GM18526 (cell line): ENCODE data around the gene ADAMTSL2.

Experiments used
- POLR2A ChIP-seq: IDR thresholded peaks from 3 replicates; pipeline ENCODE4 v1.6.1; 2011; ENCODE audit not compliant: insufficient read length; ENCODE audit errors: extremely low read depth

Gene ADAMTSL2

DNA sequence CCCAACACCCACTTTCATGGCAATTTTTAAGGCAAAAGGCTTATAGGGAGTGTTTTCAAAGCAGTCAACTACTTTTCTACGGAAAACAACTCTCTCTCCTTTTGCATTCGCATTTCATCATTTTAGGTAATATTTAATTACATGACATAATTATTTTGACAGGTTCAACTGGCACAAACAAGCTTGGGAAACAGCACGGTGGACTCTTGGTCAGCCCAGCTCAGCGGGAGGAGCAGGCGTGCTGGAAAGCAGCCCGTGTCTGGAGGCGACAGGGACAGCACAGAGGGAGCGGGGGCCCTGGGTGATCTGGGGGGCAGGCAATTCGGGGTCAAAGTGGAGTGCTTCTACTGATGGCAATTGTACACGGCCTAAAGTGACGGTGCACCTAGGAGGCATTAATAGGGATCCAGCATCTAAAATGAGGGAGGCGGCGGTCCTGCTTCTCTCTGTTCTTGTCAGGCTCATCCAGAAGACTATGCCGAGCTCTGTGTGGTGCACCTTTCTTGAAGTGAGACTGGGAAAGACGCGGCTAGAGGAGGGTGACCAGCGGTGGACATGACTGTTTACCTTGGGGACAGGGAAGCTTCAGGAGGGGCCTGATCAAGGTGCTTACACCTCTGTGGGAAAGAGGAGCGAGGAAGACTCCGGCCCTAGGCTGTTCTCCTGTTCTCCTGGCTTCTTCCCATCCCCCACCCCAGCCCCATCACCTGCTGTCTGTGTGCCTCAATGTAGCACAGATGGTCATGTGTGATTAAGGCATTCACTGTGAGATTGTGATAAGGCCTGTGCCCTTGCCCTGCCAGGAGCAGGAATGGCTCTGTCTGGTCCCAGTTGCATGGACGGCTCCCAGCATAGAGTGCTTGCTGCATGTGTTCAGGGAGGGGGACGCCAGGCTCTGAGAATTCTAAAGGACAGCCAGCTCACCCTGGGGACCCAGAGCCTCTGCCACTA, 13.1 kb upstream of the ADAMTSL2 start:
- no peak for TF ChIP-seq POLR2A

DNA sequence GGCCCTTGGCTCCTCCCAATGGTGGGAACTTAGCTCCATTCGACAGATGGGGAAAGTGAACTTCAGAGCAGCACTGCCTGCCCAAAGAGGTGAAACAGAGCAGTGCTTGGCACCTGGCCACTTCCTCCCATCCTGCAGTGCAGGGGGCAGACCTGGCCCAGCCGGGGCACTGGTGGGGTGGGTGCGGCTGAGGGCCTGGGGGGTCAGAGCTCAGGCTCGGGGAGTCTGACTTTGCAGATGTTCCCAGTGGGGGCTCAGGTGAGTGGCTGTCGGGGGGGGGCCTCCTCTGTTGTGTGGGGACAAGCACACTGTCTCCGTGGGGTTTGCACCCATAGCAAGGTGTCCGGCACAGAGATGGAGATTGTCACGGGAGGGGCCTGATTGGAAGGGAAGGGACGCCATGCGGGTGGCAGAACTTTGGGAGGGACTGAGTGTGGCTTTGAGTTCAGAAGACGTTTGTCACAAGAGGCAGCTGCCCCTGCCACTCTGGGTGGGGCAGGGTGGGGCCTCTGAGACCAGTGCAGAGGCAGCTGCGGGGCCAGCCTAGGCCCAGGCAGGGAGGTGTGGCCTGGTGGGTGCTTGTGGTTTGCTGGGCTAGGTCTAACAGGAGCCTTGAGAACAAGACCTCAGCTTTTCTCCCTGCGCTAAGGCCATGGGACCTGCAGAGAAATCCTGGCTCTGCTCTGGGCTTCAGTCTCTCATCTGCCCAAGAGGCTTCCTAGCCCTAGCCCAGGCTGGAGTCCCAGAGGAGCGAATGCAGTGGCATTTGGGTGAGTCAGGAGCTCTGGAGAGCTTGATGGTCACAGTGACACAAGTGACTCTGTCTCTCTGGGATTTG, 12.2 kb upstream of the ADAMTSL2 start:
- no peak for TF ChIP-seq POLR2A

DNA sequence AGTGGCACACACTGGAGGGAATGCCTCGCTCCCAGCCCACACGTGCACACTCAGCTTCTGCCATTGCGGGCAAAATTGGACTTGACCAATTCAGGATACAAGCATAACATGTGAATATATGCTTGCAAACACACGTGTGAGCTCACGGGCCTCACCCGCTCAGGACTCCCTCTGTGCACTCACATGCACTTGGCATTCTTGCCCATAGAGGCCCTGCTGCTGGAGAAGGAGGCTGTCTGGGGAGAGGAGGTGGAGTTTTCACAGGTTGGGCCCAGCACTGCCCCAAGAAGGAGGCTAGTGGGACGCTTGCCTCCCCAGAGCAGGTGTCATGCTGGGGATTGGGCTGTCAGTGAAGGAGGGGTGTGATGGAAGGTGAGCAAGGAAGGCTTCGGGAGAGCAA, 11.4 kb upstream of the ADAMTSL2 start:
- no peak for TF ChIP-seq POLR2A

DNA sequence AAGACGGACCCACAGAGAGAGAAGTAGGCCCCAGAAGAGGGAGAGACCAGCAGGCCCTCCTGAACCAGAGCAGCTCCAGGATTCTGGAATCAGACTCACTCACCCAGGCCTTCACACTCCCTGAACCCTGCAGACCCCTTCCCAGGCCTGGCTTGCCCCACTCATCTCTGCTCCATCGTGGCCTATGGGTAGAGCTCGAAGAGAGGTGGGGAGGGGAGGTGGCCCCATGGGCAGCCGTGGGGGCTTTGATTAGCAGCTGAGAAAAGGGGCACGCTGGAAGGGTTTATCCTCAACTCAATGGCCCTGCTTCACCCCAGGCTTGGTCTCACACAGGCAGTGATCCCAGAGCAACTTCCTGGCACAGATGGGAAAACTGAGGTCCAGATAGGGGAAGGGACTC, 10.4 kb upstream of the ADAMTSL2 start:
- no peak for TF ChIP-seq POLR2A

DNA sequence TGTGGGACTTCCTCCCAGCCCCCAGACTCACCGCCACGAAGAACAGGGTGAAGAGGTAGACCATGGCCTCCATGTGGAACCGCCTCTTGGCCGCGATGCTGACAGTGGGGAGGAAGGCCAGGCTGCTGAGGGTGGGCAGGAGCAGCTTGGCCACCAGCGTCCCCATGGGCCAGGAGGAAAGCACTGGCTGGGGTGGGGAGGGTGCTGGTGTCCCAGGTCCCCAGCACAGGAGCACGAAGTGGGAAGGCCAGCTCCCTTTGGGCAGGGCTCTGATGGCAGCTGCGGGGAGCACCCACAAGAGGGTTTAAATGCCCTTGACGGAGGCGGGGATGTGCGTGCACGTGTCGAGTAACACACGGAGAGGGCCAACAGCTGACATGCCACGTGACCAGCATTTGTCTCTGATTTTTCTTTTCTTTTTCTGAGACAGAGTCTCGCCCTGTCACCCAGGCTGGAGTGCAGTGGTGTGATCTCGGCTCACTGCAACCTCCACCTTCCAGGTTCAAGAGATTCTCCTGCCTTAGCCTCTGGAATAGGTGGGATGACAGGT, 9.8 kb upstream of the ADAMTSL2 start, which contains the start of gene MYMK:
Gene MYMK (minus strand): TSS at position 281 of the 550 bp plus-strand sequence. CDS start 115 bp downstream, at position 166.
- TF ChIP-seq POLR2A = no peak

DNA sequence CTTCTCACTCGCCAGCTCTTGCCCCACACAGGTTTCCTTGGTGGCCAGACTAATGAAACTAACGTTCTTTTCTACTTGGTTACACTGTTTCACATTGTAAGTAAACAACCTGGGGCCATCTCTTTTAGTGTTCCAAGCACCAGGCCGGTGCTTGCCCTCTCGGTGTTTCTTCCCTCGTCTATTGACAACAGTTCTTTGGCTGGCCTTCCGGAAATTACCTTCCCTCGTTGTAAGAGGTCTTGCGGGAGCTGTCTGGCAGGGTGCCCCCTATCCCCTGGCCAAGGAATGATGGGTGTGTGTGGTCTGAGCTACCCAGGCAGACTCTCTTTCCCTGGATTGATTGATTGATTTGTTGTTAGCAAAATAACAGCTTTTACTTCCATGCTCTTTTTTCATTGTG, 8.8 kb upstream of the ADAMTSL2 start:
- no peak for TF ChIP-seq POLR2A

DNA sequence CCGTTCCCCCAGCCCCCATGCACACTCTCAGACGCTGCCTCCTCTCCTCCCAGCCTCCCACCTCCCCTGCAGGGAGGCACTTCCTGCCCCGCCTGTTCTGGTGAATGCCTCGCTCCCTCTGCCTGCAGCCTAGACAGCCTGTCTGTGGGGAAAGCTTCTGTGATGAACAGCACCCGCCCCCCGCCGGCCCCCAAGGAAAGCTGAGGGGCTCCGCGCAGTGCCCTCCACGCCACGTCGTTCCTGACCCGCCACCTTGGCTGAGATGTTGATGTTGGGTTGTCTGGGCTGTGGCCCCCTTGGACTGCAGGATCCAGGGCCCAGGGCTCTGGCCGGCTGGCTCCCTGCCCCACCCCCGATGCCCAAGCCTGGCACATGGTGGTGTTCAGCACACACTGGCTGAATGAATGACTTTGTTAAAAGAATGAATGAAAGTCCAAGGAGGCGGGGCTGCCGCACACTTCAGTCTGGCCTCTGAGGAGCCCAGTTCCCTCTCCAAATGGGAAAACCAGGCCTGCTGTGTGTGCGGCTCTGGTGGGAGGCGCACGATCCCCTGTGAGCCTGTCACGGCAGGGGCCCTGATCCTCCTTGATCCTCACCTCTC, 7.7 kb upstream of the ADAMTSL2 start:
- TF ChIP-seq POLR2A = no peak

DNA sequence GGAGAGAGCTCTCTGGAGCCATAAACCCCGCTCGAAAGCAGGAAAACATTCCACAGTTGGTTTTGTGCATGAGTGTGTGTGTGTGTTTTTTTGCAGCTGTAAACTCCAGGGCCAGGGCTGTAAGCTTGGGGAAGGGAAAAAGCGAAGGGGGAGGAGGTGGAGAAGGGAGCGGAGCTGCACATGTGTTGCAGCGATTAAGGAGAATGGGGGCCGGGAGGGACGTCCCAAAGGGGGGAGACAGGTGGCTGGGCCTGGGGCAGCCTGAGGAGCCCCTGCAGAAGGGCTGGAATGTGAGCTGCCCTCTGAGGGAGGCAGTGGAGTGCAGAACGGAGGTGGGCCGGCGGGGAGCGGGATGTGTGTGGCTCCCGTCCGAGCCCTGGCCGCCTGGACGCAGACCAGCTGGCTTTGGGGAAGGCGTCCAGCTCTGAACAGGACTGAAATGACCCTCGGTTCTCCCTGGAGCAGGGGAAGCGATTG, 7.0 kb upstream of the ADAMTSL2 start:
- no peak for TF ChIP-seq POLR2A

DNA sequence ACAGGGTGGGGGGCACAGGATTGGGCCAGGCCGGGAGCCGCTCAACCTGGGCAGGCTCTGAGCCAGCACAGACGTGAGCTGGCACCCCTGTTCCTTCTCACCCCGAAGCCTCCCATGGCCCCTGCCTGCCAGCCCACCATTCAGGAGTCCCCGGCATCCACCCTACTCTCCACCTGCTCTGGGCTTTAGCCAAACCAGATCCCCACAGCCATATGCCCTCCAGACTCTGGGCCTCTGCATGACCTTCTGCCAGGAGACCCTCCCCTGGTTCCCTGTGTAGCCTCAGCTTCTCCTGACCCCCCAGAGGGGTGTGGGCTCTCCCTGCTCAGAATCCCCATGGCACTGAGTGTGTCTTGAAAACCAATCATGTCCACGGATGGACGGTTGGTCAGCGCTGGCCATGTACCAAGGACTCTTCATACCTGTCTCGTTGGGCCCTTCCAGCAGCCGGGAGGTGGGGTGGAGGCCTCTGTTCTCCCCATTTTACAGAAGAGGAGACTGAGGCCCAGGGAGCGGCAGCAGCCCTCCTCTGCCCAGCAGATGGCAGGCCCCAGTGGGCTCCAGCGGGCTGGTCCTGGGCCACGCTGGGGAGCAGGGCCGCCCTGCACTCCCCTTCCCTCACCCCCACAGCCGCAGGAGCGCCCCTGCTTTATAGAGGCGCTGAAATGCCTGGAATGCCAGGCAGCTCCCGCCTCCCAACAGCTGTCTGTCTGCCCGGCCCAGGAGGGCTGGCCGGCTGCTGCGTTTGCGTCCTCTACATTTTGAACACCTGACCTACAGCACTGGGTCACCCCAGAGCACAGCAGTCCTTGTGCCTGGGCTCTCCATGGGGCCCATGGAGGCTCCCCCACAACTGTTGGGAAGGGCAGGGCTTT, 6.3 kb upstream of the ADAMTSL2 start:
- no peak for TF ChIP-seq POLR2A

DNA sequence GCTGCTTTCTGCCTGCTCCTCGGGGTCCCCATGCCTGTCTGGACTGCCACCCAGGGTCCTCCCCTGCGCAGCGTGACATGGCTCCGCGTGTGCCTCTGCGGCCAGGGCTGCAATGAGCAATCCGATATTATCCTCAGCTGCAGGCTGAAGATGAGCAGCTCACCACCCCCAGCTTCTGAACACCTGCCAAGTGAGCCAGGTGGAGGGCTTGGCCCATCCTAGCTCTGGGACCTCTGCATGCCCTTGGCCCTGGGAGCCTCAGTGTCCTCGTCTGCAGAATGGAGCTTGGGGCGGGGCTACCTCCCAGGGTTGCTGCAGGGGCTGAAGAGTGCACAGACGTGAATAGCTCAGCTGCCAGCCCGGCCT, 5.6 kb upstream of the ADAMTSL2 start:
- no peak for TF ChIP-seq POLR2A

DNA sequence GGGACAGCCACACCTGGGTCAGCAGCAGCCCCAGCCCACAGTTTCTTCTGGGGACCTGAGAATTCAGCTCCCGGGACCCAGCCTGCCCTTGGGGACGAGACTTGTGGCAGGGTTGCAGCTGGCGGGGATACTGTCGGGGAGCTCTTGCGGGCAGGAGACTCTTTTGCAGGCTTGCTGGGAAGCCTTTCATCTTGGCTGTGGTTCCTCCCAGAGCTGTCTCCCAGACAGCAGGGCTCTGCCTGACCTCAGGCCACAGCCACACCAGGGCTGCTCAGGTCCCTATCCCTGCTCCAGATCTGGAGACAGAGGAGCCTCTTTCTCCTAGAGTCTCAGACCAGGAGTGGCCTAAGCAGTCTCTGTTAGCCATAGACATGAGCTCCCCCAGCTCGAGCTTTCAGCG, 5.0 kb upstream of the ADAMTSL2 start:
- TF ChIP-seq POLR2A = no peak

DNA sequence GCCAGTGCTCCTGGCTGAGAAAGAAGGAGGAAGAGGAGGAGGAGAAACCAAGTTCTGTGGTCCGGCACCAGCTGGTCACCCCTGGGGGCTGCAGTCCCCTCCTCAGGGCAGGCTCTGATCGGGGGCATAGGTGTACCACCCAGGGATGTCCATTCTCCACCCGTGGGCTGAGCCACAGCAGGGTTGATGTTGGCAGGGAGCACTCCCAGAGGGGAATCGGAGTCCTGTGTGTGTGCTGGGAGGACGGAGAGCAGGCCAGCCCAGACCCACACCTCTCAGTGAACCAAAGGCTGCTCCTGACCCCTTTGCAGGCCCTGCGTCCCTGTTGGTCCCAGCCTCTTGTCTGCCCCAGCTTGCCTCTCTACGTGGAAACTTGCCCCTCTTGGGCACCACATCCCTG, 4.6 kb upstream of the ADAMTSL2 start:
- TF ChIP-seq POLR2A = no peak

DNA sequence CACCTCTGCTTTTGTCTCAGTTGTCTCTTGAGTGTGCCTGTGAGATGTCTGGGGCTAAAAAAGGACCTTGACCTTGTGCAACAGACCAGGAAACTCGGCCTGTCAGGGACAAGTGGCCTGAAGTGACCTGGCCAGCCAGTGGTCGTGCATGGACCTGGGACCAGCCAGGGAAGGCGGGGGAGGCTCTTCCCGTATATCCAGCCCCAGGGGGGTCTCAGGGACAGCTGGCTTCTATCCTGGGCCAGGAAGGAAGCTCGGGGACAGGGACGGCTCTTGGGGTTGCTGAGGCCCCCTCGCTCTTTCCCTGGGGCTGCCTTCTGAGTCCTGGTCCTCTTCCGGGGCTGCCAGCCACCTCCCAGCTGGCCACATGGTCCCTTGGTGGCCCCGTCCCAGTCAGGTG, 3.2 kb upstream of the ADAMTSL2 start:
- no peak for TF ChIP-seq POLR2A

DNA sequence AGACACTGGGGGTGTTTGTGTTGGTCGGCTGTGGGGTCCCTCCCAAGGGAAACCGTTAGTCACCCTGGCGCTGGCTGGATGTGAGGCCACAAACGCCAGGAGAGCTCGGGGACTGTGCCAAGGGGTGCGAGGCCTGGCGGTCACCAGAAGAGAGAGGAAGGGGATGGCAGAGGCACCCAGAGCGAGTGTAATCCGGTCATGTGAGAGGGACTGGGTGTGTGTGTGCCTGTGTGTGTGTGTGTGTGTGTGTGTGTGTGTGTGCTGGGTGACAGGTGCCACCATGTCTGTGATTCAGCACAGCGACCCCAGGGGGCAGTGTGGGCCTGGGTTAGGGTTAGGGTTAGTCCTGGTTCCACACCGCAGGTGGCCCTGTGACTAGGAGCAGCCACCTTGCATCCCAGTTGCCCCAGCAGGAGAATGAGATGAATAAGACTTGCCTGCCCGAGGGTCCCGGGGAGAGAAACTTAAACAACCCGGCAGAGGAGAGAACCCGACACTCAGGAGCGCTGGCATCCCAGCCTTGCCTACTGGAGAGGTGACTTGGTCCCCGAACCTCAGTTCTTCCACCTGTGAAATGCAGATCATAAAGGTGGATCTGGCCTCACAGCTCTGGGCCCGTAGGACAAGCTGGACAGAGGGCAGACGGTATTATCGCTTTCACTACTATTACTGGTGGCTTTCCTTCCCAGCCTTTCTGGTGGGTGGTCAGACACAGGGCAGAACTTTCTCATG, 1.4 kb upstream of the ADAMTSL2 start:
- TF ChIP-seq POLR2A = no peak

DNA sequence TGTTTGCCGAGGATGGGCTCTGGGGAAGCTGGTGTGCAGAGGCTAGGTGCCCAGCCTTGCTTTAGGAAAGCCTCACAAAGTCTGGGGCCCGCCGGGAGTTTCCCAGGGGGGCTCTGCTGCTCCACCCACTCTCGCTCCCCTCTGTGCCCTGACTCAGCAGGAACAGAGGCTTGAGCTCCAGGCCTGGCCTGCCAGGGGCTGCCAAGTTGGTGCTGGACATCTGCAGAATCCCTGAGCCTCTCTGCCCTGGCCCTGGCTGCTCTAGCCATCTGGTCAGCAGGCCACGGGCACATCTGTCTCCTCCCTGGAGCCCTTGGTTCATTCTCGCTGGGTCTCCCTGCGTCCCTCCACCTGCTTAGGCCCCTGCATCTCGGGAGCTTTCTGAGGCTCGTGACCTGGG, 647 bp upstream of the ADAMTSL2 start:
- TF ChIP-seq POLR2A = no peak
